Measurements from ENCODE around the gene CENATAC.

DNA sequence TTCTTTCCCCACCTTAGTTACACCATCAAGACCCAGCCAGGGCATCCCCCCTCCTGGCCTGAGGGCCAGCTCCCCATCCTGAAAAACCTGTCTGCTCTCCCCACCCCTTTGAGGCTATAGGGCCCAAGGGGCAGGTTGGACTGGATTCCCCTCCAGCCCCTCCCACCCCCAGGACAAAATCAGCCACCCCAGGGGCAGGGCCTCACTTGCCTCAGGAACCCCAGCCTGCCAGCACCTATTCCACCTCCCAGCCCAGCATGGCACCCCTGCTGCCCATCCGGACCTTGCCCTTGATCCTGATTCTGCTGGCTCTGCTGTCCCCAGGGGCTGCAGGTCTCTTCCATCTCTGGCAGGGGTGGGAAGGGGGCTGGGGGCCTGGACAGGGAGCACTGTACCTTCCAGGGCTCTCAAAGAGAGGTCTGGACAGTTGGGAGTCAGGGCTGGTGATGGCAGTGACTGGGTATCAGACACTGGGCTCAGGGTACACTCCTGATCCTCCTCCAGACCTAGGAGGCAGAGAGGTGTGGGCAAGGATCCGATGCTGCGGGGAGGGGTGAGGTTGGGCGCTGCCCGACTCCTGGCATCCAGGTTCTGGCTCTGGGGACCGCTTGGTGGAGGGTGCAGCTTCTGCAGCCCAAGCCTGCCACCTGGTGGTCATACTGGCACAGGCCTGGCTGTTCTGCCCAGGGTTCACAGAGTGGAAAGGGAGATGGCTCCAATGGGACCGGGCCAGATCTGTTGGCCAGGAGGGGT is 41.7 kb upstream of the CENATAC start, which contains the start of gene UPK2:
- TF ChIP-seq GATA2 (IDR thresholded peaks at IDR 0.05; ENCODE audit: low read depth, low read length): no peak
- no peak for TF ChIP-seq GATA3 (IDR thresholded peaks at IDR 0.05; ENCODE audit: low read depth, low read length)

Measured in SH-SY5Y (cell line).